A549 (cell line): ENCODE data around the gene GPC1. TPM values are rescaled to one million over a fixed set of nuclear protein-coding genes. Genes with fewer than 3 reads are reported as not detected.

ENCODE experiments used
- ATAC-seq, 2 experiments: fragments of 200-7000 bp in 1 of 2; fragments of >200 bp in 1 of 2; cut with Nextera tagmentation in 1 of 2; cut with Tn5 transposase in 1 of 2; 3 replicates each; pipeline versions ENCODE4 v1.8.0 to v1.9.1; 2018 to 2020; ENCODE audit warnings: mild to moderate bottlenecking in 1 of 2, moderate library complexity in 1 of 2
- CTCF ChIA-PET: fragments of 300-600 bp; sonication (Branson Sonifier 250); formaldehyde crosslinking; extraction: SDS; loops from one replicate; lab custom pipeline; 2021; ENCODE audit warnings: antibody characterized with exemption, inconsistent platforms; lab: Yijun Ruan, JAX
- POLR2A ChIA-PET: fragments of 350-600 bp; formaldehyde crosslinking; extraction: SDS; loops from one replicate; lab custom pipeline; 2021; ENCODE audit warnings: antibody characterized with exemption, inconsistent platforms; lab: Yijun Ruan, JAX
- DNase-seq, 2 experiments: peaks; one replicate each; pipeline versions ENCODE4 v3.0.0 to v3.0.0-alpha.2; 2011 to 2016; ENCODE audit warnings: low read depth in 1 of 2, low spot score in 1 of 2
- FAIRE-seq: peaks from 2 replicates; lab custom pipeline; 2011; peaks lifted over from hg19 to GRCh38; lab: Jason Lieb, UNC
- H3K27ac ChIP-seq, 2 experiments: fragments of >200 bp; sonication (Bioruptor Twin); formaldehyde crosslinking; 3 replicates each; pipeline ENCODE4 v1.5.1; 2016 to 2017
- H3K4me1 ChIP-seq: fragments of >200 bp; sonication (Bioruptor Twin); formaldehyde crosslinking; 3 replicates; pipeline ENCODE4 v1.6.1; 2016
- H3K4me2 ChIP-seq: fragments of >200 bp; sonication (Bioruptor Twin); formaldehyde crosslinking; 3 replicates; pipeline ENCODE4 v1.6.1; 2016
- H3K4me3 ChIP-seq: fragments of >200 bp; sonication (Bioruptor Twin); formaldehyde crosslinking; 3 replicates; pipeline ENCODE4 v1.5.1; 2016
- H3K9me3 ChIP-seq: fragments of >200 bp; sonication (Bioruptor Twin); formaldehyde crosslinking; 3 replicates; pipeline ENCODE4 v1.6.1; 2016
- BHLHE40 ChIP-seq: IDR thresholded peaks from 2 replicates; pipeline ENCODE4 v1.6.1; 2012; ENCODE audit warnings: low read depth, low read length, inconsistent platforms
- CBX2 ChIP-seq: fragments of 200-600 bp; sonication (generic); IDR thresholded peaks from 2 replicates; pipeline ENCODE4 v1.6.1; 2016; ENCODE audit warnings: low read depth, mild to moderate bottlenecking, borderline replicate concordance
- CHD2 ChIP-seq: fragments of 150-350 bp; IDR thresholded peaks from 2 replicates; pipeline ENCODE4 v1.6.1; 2014; ENCODE audit warnings: low read length; ENCODE audit not compliant: partially characterized antibody
- CHD4 ChIP-seq: fragments of 200-600 bp; sonication (generic); IDR thresholded peaks from 2 replicates; pipeline ENCODE4 v1.6.1; 2016; ENCODE audit warnings: antibody characterized with exemption, mild to moderate bottlenecking, borderline replicate concordance
- CTCF ChIP-seq: fragments of >200 bp; sonication (Bioruptor Twin); formaldehyde crosslinking; IDR thresholded peaks from 3 replicates; pipeline ENCODE4 v1.5.1; 2016
- E2F6 ChIP-seq: IDR thresholded peaks from 2 replicates; pipeline ENCODE4 v1.6.1; 2012; ENCODE audit warnings: low read depth, borderline replicate concordance
- FOXS1 ChIP-seq: fragments of 250-450 bp; sonication (Bioruptor Pico); IDR thresholded peaks from 2 replicates; pipeline ENCODE4 v1.5.0; 2020; ENCODE audit warnings: mild to moderate bottlenecking, moderate library complexity
- JUN ChIP-seq, 2 experiments: fragments of >200 bp; sonication (Bioruptor Twin); formaldehyde crosslinking; IDR thresholded peaks; 2 replicates in 1 of 2; 3 replicates in 1 of 2; pipeline ENCODE4 v1.6.1; 2016 to 2017
- KDM1A ChIP-seq: fragments of 200-600 bp; sonication (generic); IDR thresholded peaks from 2 replicates; pipeline ENCODE4 v1.6.1; 2016; ENCODE audit warnings: low read depth, mild to moderate bottlenecking
- MAX ChIP-seq: IDR thresholded peaks from 2 replicates; pipeline ENCODE4 v1.6.1; 2012
- MAZ ChIP-seq: fragments of 150-350 bp; IDR thresholded peaks from 2 replicates; pipeline ENCODE4 v1.6.1; 2014; ENCODE audit warnings: antibody characterized with exemption, low read depth, low read length, borderline replicate concordance
- MYC ChIP-seq: IDR thresholded peaks from 2 replicates; pipeline ENCODE4 v1.6.1; 2012; ENCODE audit warnings: mild to moderate bottlenecking, inconsistent platforms, low read length, improper control_type of control experiment, borderline replicate concordance
- NFE2L2 ChIP-seq: fragments of 150-350 bp; conservative IDR thresholded peaks from 2 replicates; pipeline ENCODE4 v1.6.1; 2014; ENCODE audit warnings: low read length
- PHF8 ChIP-seq: fragments of 200-600 bp; sonication (generic); IDR thresholded peaks from 2 replicates; pipeline ENCODE4 v1.6.1; 2016; ENCODE audit warnings: low read depth, mild to moderate bottlenecking, antibody characterized with exemption, moderate library complexity, borderline replicate concordance
- POLR2AphosphoS2 ChIP-seq: conservative IDR thresholded peaks from 2 replicates; pipeline ENCODE4 v1.6.1; 2012; ENCODE audit warnings: low read length, improper control_type of control experiment, inconsistent platforms
- RAD21 ChIP-seq, 2 experiments: fragments of >200 bp in 1 of 2; sonication (Bioruptor Twin) in 1 of 2; formaldehyde crosslinking in 1 of 2; IDR thresholded peaks in 1 of 2; conservative IDR thresholded peaks in 1 of 2; 2 replicates in 1 of 2; 3 replicates in 1 of 2; pipeline ENCODE4 v1.6.1; 2012 to 2018; ENCODE audit warnings: inconsistent platforms in 1 of 2
- RARB ChIP-seq: fragments of 250-450 bp; sonication (Bioruptor Pico); IDR thresholded peaks from 2 replicates; pipeline ENCODE4 v1.8.0; 2021; ENCODE audit warnings: mild to moderate bottlenecking, moderate library complexity
- RCOR1 ChIP-seq: fragments of 150-350 bp; IDR thresholded peaks from 2 replicates; pipeline ENCODE4 v1.6.1; 2014; ENCODE audit warnings: antibody characterized with exemption, low read length, low read depth
- SMC3 ChIP-seq: fragments of >200 bp; sonication (Bioruptor Twin); formaldehyde crosslinking; IDR thresholded peaks from 3 replicates; pipeline ENCODE4 v1.6.1; 2018; ENCODE audit warnings: inconsistent platforms
- TFCP2L1 ChIP-seq: fragments of 250-450 bp; sonication (Bioruptor Pico); IDR thresholded peaks from 2 replicates; pipeline ENCODE4 v1.5.0; 2021; ENCODE audit warnings: mild to moderate bottlenecking
- TP53 ChIP-seq: fragments of 250-450 bp; sonication (Bioruptor Pico); IDR thresholded peaks from 2 replicates; pipeline ENCODE4 v1.5.0; 2021; ENCODE audit warnings: mild to moderate bottlenecking, moderate library complexity
- ZFP36 ChIP-seq: fragments of 450-650 bp; IDR thresholded peaks from 2 replicates; pipeline ENCODE4 v1.6.1; 2014; ENCODE audit warnings: borderline replicate concordance; ENCODE audit not compliant: partially characterized antibody
- WGBS: methylation state at CpG from one replicate; pipeline ENCODE4 v1.1.6; 2017; ENCODE audit errors: missing lambda C conversion rate; 5-methylcytosine and 5-hydroxymethylcytosine counted together
- polyA plus RNA-seq, 4 experiments: library from polyadenylated mRNA; depleted of rRNA in 3 of 4; stranded (reverse); fragments of >200 nt; fragmentation: RNase III in 1 of 4; extraction: RNeasy Plus Mini Kit Qiagen cat#74134 plus additional on column Dnase treatment in 1 of 4; gene quantifications; 2 replicates in 3 of 4; 3 replicates in 1 of 4; pipeline ENCODE4 v1.2.3, GENCODE V29; 2011 to 2017
- TF ChIP-seq, protein P1 (sequence below): fragments of 250-450 bp; sonication (Bioruptor Pico); IDR thresholded peaks from 2 replicates; pipeline ENCODE4 v1.5.0; 2021; ENCODE audit warnings: mild to moderate bottlenecking, moderate library complexity, borderline replicate concordance
- TF ChIP-seq, protein P2 (sequence below): fragments of >200 bp; sonication (Bioruptor Twin); formaldehyde crosslinking; IDR thresholded peaks from 3 replicates; pipeline ENCODE4 v1.6.1; 2016
- TF ChIP-seq, protein P3 (sequence below): fragments of 450-650 bp; IDR thresholded peaks from 2 replicates; pipeline ENCODE4 v1.6.1; 2014; ENCODE audit warnings: antibody characterized with exemption
- TF ChIP-seq, protein P4 (sequence below): fragments of 250-450 bp; sonication (Bioruptor Pico); IDR thresholded peaks from 2 replicates; pipeline ENCODE4 v1.5.0; 2020; ENCODE audit warnings: low read depth, mild to moderate bottlenecking, moderate library complexity

Gene GPC1
- polyA plus RNA-seq, 2 of the 4 experiments (the other 2 are of a cell fraction), result 19.8 to 97.7 TPM

- DNase-seq, result no peak
- CTCF ChIA-PET, result interaction anchor here (0.6 kb wide), 1 partner anchor 143 kb away, joined by 3 read pairs; no protein-coding TSS in a partner anchor
- WGBS, result 79% methylated on average over 9 of the region's 10 CpGs
- ATAC-seq, result peak; percentile 2 to 28; a peak in 3 of 6 replicates
- Histone ChIP-seq H3K4me3 (no peak overlapping the region), H3K4me2 (no peak overlapping the region), H3K4me1 (no peaks in the 10 kb centered on the region), H3K27ac (no peak overlapping the region), H3K9me3 (0 out of 3 replicates have a peak, but pooled peaks cover 12% of the 10 kb centered on the region)
- POLR2A ChIA-PET, result interaction anchor here (1.0 kb wide), 1 partner anchor 10 kb away, joined by 3 read pairs; no protein-coding TSS in a partner anchor
- no peak for FAIRE-seq
- TF ChIP-seq NFE2L2 (no peak), MYC (no peak), MAZ (no peak), CHD4 (no peak), RAD21 (conservative IDR thresholded peaks at IDR 0.05 in 1 of 2, IDR thresholded peaks at IDR 0.05 in 1 of 2) (no peak), CHD2 (no peak), PHF8 (no peak), JUN (IDR thresholded peaks at IDR 0.05) (no peak), SMC3 (no peak), BHLHE40 (no peak), RARB (no peak), TFCP2L1 (CRISPR knock-in tag) (no peak), ZFP36 (no peak)
- TF ChIP-seq, protein P1, sequence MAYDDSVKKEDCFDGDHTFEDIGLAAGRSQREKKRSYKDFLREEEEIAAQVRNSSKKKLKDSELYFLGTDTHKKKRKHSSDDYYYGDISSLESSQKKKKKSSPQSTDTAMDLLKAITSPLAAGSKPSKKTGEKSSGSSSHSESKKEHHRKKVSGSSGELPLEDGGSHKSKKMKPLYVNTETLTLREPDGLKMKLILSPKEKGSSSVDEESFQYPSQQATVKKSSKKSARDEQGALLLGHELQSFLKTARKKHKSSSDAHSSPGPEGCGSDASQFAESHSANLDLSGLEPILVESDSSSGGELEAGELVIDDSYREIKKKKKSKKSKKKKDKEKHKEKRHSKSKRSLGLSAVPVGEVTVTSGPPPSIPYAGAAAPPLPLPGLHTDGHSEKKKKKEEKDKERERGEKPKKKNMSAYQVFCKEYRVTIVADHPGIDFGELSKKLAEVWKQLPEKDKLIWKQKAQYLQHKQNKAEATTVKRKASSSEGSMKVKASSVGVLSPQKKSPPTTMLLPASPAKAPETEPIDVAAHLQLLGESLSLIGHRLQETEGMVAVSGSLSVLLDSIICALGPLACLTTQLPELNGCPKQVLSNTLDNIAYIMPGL, result no peak
- TF ChIP-seq, protein P2, sequence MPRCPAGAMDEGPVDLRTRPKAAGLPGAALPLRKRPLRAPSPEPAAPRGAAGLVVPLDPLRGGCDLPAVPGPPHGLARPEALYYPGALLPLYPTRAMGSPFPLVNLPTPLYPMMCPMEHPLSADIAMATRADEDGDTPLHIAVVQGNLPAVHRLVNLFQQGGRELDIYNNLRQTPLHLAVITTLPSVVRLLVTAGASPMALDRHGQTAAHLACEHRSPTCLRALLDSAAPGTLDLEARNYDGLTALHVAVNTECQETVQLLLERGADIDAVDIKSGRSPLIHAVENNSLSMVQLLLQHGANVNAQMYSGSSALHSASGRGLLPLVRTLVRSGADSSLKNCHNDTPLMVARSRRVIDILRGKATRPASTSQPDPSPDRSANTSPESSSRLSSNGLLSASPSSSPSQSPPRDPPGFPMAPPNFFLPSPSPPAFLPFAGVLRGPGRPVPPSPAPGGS, result no peak
- TF ChIP-seq, protein P3, sequence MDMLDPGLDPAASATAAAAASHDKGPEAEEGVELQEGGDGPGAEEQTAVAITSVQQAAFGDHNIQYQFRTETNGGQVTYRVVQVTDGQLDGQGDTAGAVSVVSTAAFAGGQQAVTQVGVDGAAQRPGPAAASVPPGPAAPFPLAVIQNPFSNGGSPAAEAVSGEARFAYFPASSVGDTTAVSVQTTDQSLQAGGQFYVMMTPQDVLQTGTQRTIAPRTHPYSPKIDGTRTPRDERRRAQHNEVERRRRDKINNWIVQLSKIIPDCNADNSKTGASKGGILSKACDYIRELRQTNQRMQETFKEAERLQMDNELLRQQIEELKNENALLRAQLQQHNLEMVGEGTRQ, result no peak
- TF ChIP-seq, protein P4, sequence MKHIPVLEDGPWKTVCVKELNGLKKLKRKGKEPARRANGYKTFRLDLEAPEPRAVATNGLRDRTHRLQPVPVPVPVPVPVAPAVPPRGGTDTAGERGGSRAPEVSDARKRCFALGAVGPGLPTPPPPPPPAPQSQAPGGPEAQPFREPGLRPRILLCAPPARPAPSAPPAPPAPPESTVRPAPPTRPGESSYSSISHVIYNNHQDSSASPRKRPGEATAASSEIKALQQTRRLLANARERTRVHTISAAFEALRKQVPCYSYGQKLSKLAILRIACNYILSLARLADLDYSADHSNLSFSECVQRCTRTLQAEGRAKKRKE (CRISPR knock-in tag), result no peak
Measured at GRCh38 chr2:240469239-240469636, 33.8 kb downstream of the GPC1 start.

GRCh38 chr2:240469740-240470139 lies 34.3 kb downstream of the GPC1 start:
- Histone ChIP-seq H3K4me3 (no peak overlapping the region), H3K9me3 (0 out of 3 replicates have a peak, but pooled peaks cover 12% of the 10 kb centered on the region), H3K27ac (no peak overlapping the region), H3K4me2 (no peak overlapping the region), H3K4me1 (no peaks in the 10 kb centered on the region)
- WGBS, result 90% methylated on average over 6 of the region's 6 CpGs
- ATAC-seq (no peak), DNase-seq (no peak), FAIRE-seq (no peak)
- CTCF ChIA-PET, result no interaction called here
- POLR2A ChIA-PET, result no interaction called here
- no peak for TF ChIP-seq RCOR1
- TF ChIP-seq CTCF, result no peak
- 0 out of 5 replicates have a peak, but pooled peaks of 1 of the 2 experiments have one; percentile 11 for TF ChIP-seq JUN (IDR thresholded peaks at IDR 0.05)
- no peak for TF ChIP-seq FOXS1 (CRISPR knock-in tag)
- no peak for TF ChIP-seq MAX
- no peak for TF ChIP-seq CBX2
- no peak for TF ChIP-seq SMC3
- TF ChIP-seq TP53 (CRISPR knock-in tag), result no peak
- TF ChIP-seq E2F6, result no peak
- TF ChIP-seq KDM1A, result no peak
- 0 out of 2 replicates have a peak, but pooled peaks have one; percentile 64 for TF ChIP-seq POLR2AphosphoS2
- TF ChIP-seq PHF8, result no peak
- no peak for TF ChIP-seq CHD4
- TF ChIP-seq RARB, result no peak
- TF ChIP-seq ZFP36, result no peak
